HepG2 (cell line): ENCODE measurements around the gene EIF5B. TPM values are rescaled to one million over a fixed set of nuclear protein-coding genes. Genes with fewer than 3 reads are reported as not detected.

Experiments used
- ATAC-seq: fragments of 200-7000 bp; cut with Tn5 transposase; 3 replicates; pipeline ENCODE4 v1.9.1; 2020; ENCODE audit warnings: mild to moderate bottlenecking, moderate library complexity
- BruUV-seq: library from RNA; stranded (reverse); fragments of 400-500 nt; replicated peaks from 2 replicates; lab custom pipeline; 2021; lab: Mats Ljungman, UMichigan
- CTCF ChIA-PET: fragments of 300-600 bp; formaldehyde crosslinking; extraction: SDS; loops from one replicate; lab custom pipeline; 2021; ENCODE audit warnings: low total read pairs, inconsistent platforms, low intra/inter-chr PET ratio; lab: Yijun Ruan, JAX
- POLR2A ChIA-PET: fragments of 350-600 bp; sonication (Branson Sonifier 250); formaldehyde crosslinking; loops from one replicate; lab custom pipeline; 2020; ENCODE audit warnings: antibody characterized with exemption, inconsistent platforms; lab: Yijun Ruan, JAX
- DNase-seq: peaks from one replicate; pipeline ENCODE4 v3.0.0-alpha.2; 2015; ENCODE audit warnings: low spot score
- FAIRE-seq: peaks from 3 replicates; lab custom pipeline; 2011; peaks lifted over from hg19 to GRCh38; lab: Jason Lieb, UNC
- H2AFZ ChIP-seq: one replicate; pipeline ENCODE4 v1.6.1; 2011; ENCODE audit warnings: low read length, inconsistent platforms
- H3K27ac ChIP-seq: fragments of 300-600 bp; 3 replicates; pipeline ENCODE4 v1.8.0; 2011; ENCODE audit warnings: mixed run types, mild to moderate bottlenecking, mixed read lengths, low read length, inconsistent platforms; ENCODE audit not compliant: insufficient read depth; ENCODE audit errors: extremely low read length
- H3K27me3 ChIP-seq, 2 experiments: fragments of 200-600 bp in 1 of 2; 2 replicates in 1 of 2; 3 replicates in 1 of 2; pipeline versions ENCODE4 v1.6.0 to v1.8.0; 2011; ENCODE audit warnings: low read length in 2 of 2, mild to moderate bottlenecking in 2 of 2, moderate library complexity in 2 of 2, inconsistent platforms in 1 of 2; ENCODE audit not compliant: insufficient read depth in 2 of 2, control insufficient read depth in 1 of 2
- H3K36me3 ChIP-seq, 2 experiments: fragments of 200-600 bp in 1 of 2; replicated peaks in 1 of 2; 2 replicates in 1 of 2; 3 replicates in 1 of 2; pipeline versions ENCODE4 v1.5.1 to v1.8.0; 2011; ENCODE audit warnings: low read length in 2 of 2, inconsistent platforms in 1 of 2; ENCODE audit not compliant: insufficient read depth in 2 of 2, control insufficient read depth in 1 of 2
- H3K4me1 ChIP-seq: 2 replicates; pipeline ENCODE4 v1.5.1; 2012; ENCODE audit warnings: low read length, inconsistent platforms; ENCODE audit not compliant: insufficient read depth
- H3K4me2 ChIP-seq: 2 replicates; pipeline ENCODE4 v1.6.0; 2011; ENCODE audit warnings: low read depth, low read length, inconsistent platforms
- H3K4me3 ChIP-seq, 3 experiments: fragments of 200-600 bp in 1 of 3; sonication (generic), shearing (Covaris generic) in 1 of 3; replicated peaks in 1 of 3; 2 replicates each; pipeline ENCODE4 v1.5.1; 2011 to 2016; ENCODE audit warnings: low read length in 3 of 3, inconsistent platforms in 2 of 3, low read depth in 2 of 3, mild to moderate bottlenecking in 2 of 3, control low read depth in 1 of 3, mixed read lengths in 1 of 3; ENCODE audit not compliant: insufficient read depth in 1 of 3
- H3K79me2 ChIP-seq: one replicate; pipeline ENCODE4 v1.6.1; 2011; ENCODE audit warnings: low read length, inconsistent platforms; ENCODE audit not compliant: insufficient read depth
- H3K9ac ChIP-seq: 2 replicates; pipeline ENCODE4 v1.6.0; 2011; ENCODE audit warnings: mild to moderate bottlenecking, low read depth, low read length, inconsistent platforms; ENCODE audit not compliant: insufficient read depth
- H3K9me3 ChIP-seq: 2 replicates; pipeline ENCODE4 v1.5.1; 2012; ENCODE audit warnings: mild to moderate bottlenecking, low read length
- H4K20me1 ChIP-seq: 2 replicates; pipeline ENCODE4 v1.6.0; 2011; ENCODE audit warnings: inconsistent platforms, mild to moderate bottlenecking, low read length, moderate library complexity; ENCODE audit not compliant: insufficient read depth
- HOXA9 ChIP-seq: sonication (generic); formaldehyde crosslinking; IDR thresholded peaks from 2 replicates; pipeline ENCODE4 v1.8.1; 2022; ENCODE audit warnings: missing genetic modification reagents, mild to moderate bottlenecking, moderate library complexity, borderline replicate concordance
- JARID2 ChIP-seq: sonication (generic); formaldehyde crosslinking; IDR thresholded peaks from 2 replicates; pipeline ENCODE4 v1.8.1; 2023; ENCODE audit warnings: missing genetic modification reagents, inconsistent platforms; ENCODE audit not compliant: insufficient replicate concordance
- NFRKB ChIP-seq: fragments of 450-650 bp; IDR thresholded peaks from 2 replicates; pipeline ENCODE4 v1.6.1; 2017
- PAF1 ChIP-seq: IDR thresholded peaks from 2 replicates; pipeline ENCODE4 v1.6.1; 2016; ENCODE audit warnings: missing genetic modification reagents, missing compliant biosample characterization
- SPEN ChIP-seq: sonication (generic); formaldehyde crosslinking; IDR thresholded peaks from 2 replicates; pipeline ENCODE4 v1.5.1; 2020; ENCODE audit warnings: low read depth, mild to moderate bottlenecking, missing genetic modification reagents
- WIZ ChIP-seq: sonication (generic); formaldehyde crosslinking; IDR thresholded peaks from 2 replicates; pipeline ENCODE4 v1.5.1; 2020; ENCODE audit warnings: mild to moderate bottlenecking, missing genetic modification reagents
- ZFP36 ChIP-seq: fragments of 150-350 bp; IDR thresholded peaks from 2 replicates; pipeline ENCODE4 v1.6.1; 2018; ENCODE audit warnings: borderline replicate concordance, low read length, low read depth; ENCODE audit not compliant: partially characterized antibody
- ZNF354B ChIP-seq: sonication (generic); formaldehyde crosslinking; IDR thresholded peaks from 2 replicates; pipeline ENCODE4 v1.8.0; 2022; ENCODE audit warnings: mild to moderate bottlenecking, missing genetic modification reagents
- ZNF607 ChIP-seq: sonication (generic); formaldehyde crosslinking; IDR thresholded peaks from 2 replicates; pipeline ENCODE4 v1.5.1; 2020; ENCODE audit warnings: missing genetic modification reagents, mild to moderate bottlenecking, borderline replicate concordance
- WGBS: methylation state at CpG from one replicate; pipeline ENCODE4 v1.1.6; 2017; ENCODE audit warnings: low lambda C conversion rate; 5-methylcytosine and 5-hydroxymethylcytosine counted together
- in situ Hi-C: cut with HindIII; loops from 2 replicates; pipeline ENCODE4 v1.10.0; 2017; ENCODE audit warnings: low pct_unique_long_range_greater_than_20kb; ENCODE audit not compliant: extremely low pct_ligation_motif_present
- intact Hi-C: fragments of 100-400 bp; cut with micrococcal nuclease; formaldehyde crosslinking; loops from one replicate; pipeline ENCODE4 v1.10.0; 2022; ENCODE audit not compliant: unreplicated experiment
- polyA plus RNA-seq, 8 experiments: library from polyadenylated mRNA; depleted of rRNA in 3 of 8; stranded (reverse) in 7 of 8; unstranded in 1 of 8; fragments of >200 nt; fragmentation: Illumina TruSeq in 4 of 8; extraction: Trizol in 4 of 8; gene quantifications; 2 replicates each; pipeline versions ENCODE4 v1.2.1 to v1.2.3, GENCODE V29; 2011 to 2016; ENCODE audit warnings: low read depth in 4 of 8, missing spikeins in 1 of 8, mixed read lengths in 1 of 8; ENCODE audit not compliant: insufficient read depth in 1 of 8
- total RNA-seq, 5 experiments: library from RNA; depleted of rRNA; stranded (reverse); fragments of >200 nt; fragmentation: Illumina TruSeq; extraction: Trizol; gene quantifications; 2 replicates each; pipeline ENCODE4 v1.2.3, GENCODE V29; 2016; ENCODE audit warnings: low read depth in 1 of 5
- TF ChIP-seq, protein P1 (sequence below): sonication (generic); formaldehyde crosslinking; IDR thresholded peaks from 2 replicates; pipeline ENCODE4 v1.4.0; 2020; ENCODE audit warnings: low read depth, mild to moderate bottlenecking, missing genetic modification reagents
- TF ChIP-seq, protein P2 (sequence below): sonication (generic); formaldehyde crosslinking; conservative IDR thresholded peaks from 2 replicates; pipeline ENCODE4 v1.4.0; 2020; ENCODE audit warnings: missing genetic modification reagents

Gene EIF5B
- total and polyA plus RNA-seq, 2 of the 13 experiments (the other 11 are each of a cell fraction or from before 2014, with no cell fraction given) = 8.8 to 32.1 TPM

DNA sequence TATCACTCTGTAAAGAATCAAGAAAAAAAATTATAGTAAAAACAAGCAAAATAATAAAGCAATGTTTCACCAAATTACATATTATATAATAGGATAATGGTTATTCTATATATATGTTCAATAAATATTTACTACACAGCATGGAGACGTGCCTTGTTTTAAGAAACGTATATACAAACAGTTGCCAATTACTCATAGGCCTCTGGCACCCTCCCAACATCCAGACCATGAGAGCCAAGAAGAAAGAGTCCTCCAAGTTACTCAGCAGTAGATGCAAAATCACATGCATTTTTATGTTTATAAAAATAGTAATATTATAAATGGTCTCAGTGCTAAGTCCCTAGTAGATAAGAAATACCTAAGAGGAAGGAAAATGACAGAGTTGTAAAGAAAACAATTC lies 87.8 kb downstream of the EIF5B start:
- no peak overlapping the region for H3K4me2 ChIP-seq
- FAIRE-seq = no peak
- TF ChIP-seq ZFP36 (no peak), PAF1 (CRISPR knock-in tag) (no peak), JARID2 (CRISPR knock-in tag) (no peak), HOXA9 (CRISPR knock-in tag) (no peak), ZNF354B (no peak), ZNF607 (CRISPR knock-in tag) (no peak), NFRKB (no peak), SPEN (CRISPR knock-in tag) (no peak), WIZ (CRISPR knock-in tag) (no peak)
- TF ChIP-seq, protein P1, sequence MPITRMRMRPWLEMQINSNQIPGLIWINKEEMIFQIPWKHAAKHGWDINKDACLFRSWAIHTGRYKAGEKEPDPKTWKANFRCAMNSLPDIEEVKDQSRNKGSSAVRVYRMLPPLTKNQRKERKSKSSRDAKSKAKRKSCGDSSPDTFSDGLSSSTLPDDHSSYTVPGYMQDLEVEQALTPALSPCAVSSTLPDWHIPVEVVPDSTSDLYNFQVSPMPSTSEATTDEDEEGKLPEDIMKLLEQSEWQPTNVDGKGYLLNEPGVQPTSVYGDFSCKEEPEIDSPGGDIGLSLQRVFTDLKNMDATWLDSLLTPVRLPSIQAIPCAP (CRISPR knock-in tag) = no peak
- TF ChIP-seq, protein P2, sequence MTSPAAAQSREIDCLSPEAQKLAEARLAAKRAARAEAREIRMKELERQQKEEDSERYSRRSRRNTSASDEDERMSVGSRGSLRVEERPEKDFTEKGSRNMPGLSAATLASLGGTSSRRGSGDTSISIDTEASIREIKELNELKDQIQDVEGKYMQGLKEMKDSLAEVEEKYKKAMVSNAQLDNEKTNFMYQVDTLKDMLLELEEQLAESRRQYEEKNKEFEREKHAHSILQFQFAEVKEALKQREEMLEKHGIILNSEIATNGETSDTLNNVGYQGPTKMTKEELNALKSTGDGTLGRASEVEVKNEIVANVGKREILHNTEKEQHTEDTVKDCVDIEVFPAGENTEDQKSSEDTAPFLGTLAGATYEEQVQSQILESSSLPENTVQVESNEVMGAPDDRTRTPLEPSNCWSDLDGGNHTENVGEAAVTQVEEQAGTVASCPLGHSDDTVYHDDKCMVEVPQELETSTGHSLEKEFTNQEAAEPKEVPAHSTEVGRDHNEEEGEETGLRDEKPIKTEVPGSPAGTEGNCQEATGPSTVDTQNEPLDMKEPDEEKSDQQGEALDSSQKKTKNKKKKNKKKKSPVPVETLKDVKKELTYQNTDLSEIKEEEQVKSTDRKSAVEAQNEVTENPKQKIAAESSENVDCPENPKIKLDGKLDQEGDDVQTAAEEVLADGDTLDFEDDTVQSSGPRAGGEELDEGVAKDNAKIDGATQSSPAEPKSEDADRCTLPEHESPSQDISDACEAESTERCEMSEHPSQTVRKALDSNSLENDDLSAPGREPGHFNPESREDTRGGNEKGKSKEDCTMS = no peak
- ATAC-seq = no peak
- no peak overlapping the region for H3K4me3 ChIP-seq
- no peaks in the 10 kb centered on the region for H3K79me2 ChIP-seq
- 96% methylated on average over 2 of the region's 2 CpGs for WGBS
- BruUV-seq = no TSS peak
- in situ Hi-C loops (no loop called here), intact Hi-C loops (no loop called here)
- peaks cover 33 to 83% of the 10 kb centered on the region in 2 experiments for H3K36me3 ChIP-seq
- ChIA-PET POLR2A (no interaction called here), CTCF (no interaction called here)
- no peaks in the 10 kb centered on the region for H3K9me3 ChIP-seq
- no peak overlapping the region for H3K9ac ChIP-seq
- no peak for DNase-seq
- H3K4me1 ChIP-seq = no peaks in the 10 kb centered on the region
- no peaks in the 10 kb centered on the region for H4K20me1 ChIP-seq
- no peaks in the 10 kb centered on the region for H3K27me3 ChIP-seq
- no peak overlapping the region for H3K27ac ChIP-seq
- no peak overlapping the region for H2AFZ ChIP-seq
